ENCODE measurements around the gene S100A9. TPM values are rescaled to one million over a fixed set of nuclear protein-coding genes. Genes with fewer than 3 reads are reported as not detected.

Gene S100A9
- total and polyA plus RNA-seq, 2 of the 4 experiments (the other 2 are of a cell fraction), result not detected

DNA sequence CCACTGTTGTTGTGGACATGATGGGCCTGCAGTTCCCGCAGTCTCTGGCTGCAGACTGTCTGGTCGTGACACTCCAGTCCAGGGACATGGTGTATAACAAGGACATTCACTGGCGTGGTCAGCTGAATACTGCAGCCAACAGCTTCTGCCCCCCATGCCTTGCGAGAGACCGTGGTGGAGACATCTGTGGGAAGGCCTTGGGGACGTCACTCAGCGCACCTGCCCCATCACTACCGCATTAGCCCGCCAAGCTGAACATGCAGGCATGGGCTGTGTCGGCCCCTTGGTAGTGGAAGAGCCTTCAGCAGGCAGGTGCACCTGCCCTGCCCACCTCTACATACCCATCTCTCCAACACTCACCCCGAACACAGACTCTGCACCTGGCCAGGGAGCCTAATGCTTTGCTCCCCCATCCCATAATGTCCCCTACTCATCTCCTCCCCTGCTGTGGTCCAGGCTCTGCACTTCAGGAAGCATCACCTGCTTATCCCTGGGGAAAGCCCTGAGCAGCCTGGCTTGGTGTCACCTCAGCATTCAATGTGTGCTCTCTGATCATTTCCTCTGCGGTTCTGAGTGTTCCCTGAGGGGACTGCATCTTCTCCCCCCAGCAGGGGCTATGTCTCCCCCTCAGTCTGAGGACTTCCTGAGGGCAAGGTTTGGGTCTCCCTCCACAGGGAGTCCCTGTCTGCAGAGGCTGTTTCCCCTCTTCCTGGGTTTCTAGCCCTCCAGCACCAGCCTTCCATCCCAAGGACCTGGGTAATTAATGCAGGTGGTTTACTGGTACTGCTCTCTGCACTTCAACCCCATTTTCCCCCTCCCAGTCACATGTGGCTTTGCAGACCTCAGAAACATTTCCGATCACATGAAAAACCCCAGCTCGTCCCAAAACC lies 12.2 kb upstream of the S100A9 start:
- ATAC-seq (ENCODE audit: low read depth), result no peak
- DNase-seq, result no peak
- in situ Hi-C loops (cut with MboI; ENCODE audit: low sequenced_read_pairs), result no loop called here
- H3K56ac ChIP-seq (ENCODE audit: extremely low read depth, insufficient read depth, low read length), result no peak overlapping the region
- H2BK5ac ChIP-seq (ENCODE audit: low read depth, low read length, poor library complexity, severe bottlenecking), result no peak overlapping the region
- no peaks in the 10 kb centered on the region for H3K9me1 ChIP-seq (ENCODE audit: insufficient read depth, low read length)
- H3K27me3 ChIP-seq (ENCODE audit: control insufficient read depth, insufficient read depth, low read length), result peaks cover 4% of the 10 kb centered on the region; the same call in 1 of the 2 replicates
- H3K79me1 ChIP-seq (ENCODE audit: low read depth in 1 of 2, low read length in 2 of 2), result no peaks in the 10 kb centered on the region
- H3K9ac ChIP-seq (ENCODE audit: low read depth, low read length), result no peak overlapping the region
- no peak overlapping the region for H3K18ac ChIP-seq (ENCODE audit: low read depth, low read length)
- no peak overlapping the region for H3K14ac ChIP-seq (replicated peaks; ENCODE audit: low read depth, low read length)
- no peak overlapping the region for H3K27ac ChIP-seq (ENCODE audit: insufficient read depth, low read length)
- no peak overlapping the region for H3K4me2 ChIP-seq (ENCODE audit: low read depth, low read length)
- intact Hi-C loops (cut with micrococcal nuclease), result no loop called here
- H3K9me3 ChIP-seq (ENCODE audit: control insufficient read depth, insufficient read depth, low read length), result no peaks in the 10 kb centered on the region
- no peak overlapping the region for H2AK5ac ChIP-seq (ENCODE audit: low read depth, low read length)
- ChIA-PET POLR2A (ENCODE audit: unreplicated experiment) (no interaction called here), CTCF (interaction anchor here (1.1 kb wide), 1 partner anchor 150 kb away, joined by 3 read pairs; no protein-coding TSS in a partner anchor)
- H3K23ac ChIP-seq (ENCODE audit: low read depth, low read length), result no peak overlapping the region
- no peak overlapping the region for H3K4me3 ChIP-seq (ENCODE audit: insufficient read depth, low read depth, low read length)
- no peak overlapping the region for H2AK9ac ChIP-seq (replicated peaks; ENCODE audit: low read depth, low read length, poor library complexity)
- H4K5ac ChIP-seq (ENCODE audit: low read depth, low read length), result no peak overlapping the region
- no peak overlapping the region for H4K91ac ChIP-seq (ENCODE audit: insufficient read depth, low read depth, low read length)
- H4K20me1 ChIP-seq (ENCODE audit: insufficient read depth, low read length), result no peaks in the 10 kb centered on the region
- H3K4ac ChIP-seq (ENCODE audit: low read depth, low read length), result no peak overlapping the region
- H2AFZ ChIP-seq (replicated peaks; ENCODE audit: low read length, poor library complexity), result no peak overlapping the region
- dilution Hi-C loops (cut with HindIII; ENCODE audit: low sequenced_read_pairs, unreplicated experiment), result no loop called here
- no peak overlapping the region for H2BK15ac ChIP-seq (ENCODE audit: low read depth, low read length)
- no peak overlapping the region for H2BK120ac ChIP-seq (ENCODE audit: low read depth, low read length)
- no peak overlapping the region for H2BK20ac ChIP-seq (ENCODE audit: low read depth, low read length)
- no peak overlapping the region for H4K8ac ChIP-seq (ENCODE audit: low read depth in 2 of 2, low read length in 2 of 2)
- H3K36me3 ChIP-seq (ENCODE audit: control insufficient read depth, insufficient read depth, low read length), result no peaks in the 10 kb centered on the region
- no TSS peak for BruUV-seq (replicated peaks)
- WGBS, 2 experiments (ENCODE audit: extremely low coverage in 2 of 2, insufficient read length in 1 of 2), result 64% methylated on average over 3 of the region's 14 CpGs; no CpG with 5 or more reads in 1 of the 2 experiments
- no peaks in the 10 kb centered on the region for H3K4me1 ChIP-seq (ENCODE audit: control insufficient read depth, insufficient read depth, low read length)
- TF ChIP-seq BHLHE40 (IDR thresholded peaks at IDR 0.05; ENCODE audit: low read depth, low read length) (no peak), MAFK (IDR thresholded peaks at IDR 0.05; ENCODE audit: low read depth, low read length) (no peak), POLR2A (IDR thresholded peaks at IDR 0.05; ENCODE audit: low read depth, low read length) (no peak), RAD21 (IDR thresholded peaks at IDR 0.05; ENCODE audit: low read length) (no peak), MAZ (IDR thresholded peaks at IDR 0.05; ENCODE audit: borderline replicate concordance, low read depth, low read length) (no peak), FOS (IDR thresholded peaks at IDR 0.05; ENCODE audit: low read depth, low read length) (no peak), MXI1 (IDR thresholded peaks at IDR 0.05; ENCODE audit: borderline replicate concordance, low read depth, low read length) (no peak), RFX5 (IDR thresholded peaks at IDR 0.05; ENCODE audit: low read depth, low read length) (no peak), CHD1 (IDR thresholded peaks at IDR 0.05; ENCODE audit: low read depth, low read length) (no peak), RCOR1 (IDR thresholded peaks at IDR 0.05; ENCODE audit: insufficient replicate concordance, low read length) (no peak), SMC3 (IDR thresholded peaks at IDR 0.05; ENCODE audit: low read depth, low read length) (no peak), CEBPB (IDR thresholded peaks at IDR 0.05; ENCODE audit: low read depth, low read length) (no peak), NFE2L2 (IDR thresholded peaks at IDR 0.05; ENCODE audit: low read depth, low read length) (no peak)
- TF ChIP-seq, protein P1, sequence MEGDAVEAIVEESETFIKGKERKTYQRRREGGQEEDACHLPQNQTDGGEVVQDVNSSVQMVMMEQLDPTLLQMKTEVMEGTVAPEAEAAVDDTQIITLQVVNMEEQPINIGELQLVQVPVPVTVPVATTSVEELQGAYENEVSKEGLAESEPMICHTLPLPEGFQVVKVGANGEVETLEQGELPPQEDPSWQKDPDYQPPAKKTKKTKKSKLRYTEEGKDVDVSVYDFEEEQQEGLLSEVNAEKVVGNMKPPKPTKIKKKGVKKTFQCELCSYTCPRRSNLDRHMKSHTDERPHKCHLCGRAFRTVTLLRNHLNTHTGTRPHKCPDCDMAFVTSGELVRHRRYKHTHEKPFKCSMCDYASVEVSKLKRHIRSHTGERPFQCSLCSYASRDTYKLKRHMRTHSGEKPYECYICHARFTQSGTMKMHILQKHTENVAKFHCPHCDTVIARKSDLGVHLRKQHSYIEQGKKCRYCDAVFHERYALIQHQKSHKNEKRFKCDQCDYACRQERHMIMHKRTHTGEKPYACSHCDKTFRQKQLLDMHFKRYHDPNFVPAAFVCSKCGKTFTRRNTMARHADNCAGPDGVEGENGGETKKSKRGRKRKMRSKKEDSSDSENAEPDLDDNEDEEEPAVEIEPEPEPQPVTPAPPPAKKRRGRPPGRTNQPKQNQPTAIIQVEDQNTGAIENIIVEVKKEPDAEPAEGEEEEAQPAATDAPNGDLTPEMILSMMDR (conservative IDR thresholded peaks at IDR 0.05; ENCODE audit: low read depth, low read length), result no peak
- TF ChIP-seq, protein P2, sequence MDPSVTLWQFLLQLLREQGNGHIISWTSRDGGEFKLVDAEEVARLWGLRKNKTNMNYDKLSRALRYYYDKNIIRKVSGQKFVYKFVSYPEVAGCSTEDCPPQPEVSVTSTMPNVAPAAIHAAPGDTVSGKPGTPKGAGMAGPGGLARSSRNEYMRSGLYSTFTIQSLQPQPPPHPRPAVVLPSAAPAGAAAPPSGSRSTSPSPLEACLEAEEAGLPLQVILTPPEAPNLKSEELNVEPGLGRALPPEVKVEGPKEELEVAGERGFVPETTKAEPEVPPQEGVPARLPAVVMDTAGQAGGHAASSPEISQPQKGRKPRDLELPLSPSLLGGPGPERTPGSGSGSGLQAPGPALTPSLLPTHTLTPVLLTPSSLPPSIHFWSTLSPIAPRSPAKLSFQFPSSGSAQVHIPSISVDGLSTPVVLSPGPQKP (IDR thresholded peaks at IDR 0.05; ENCODE audit: borderline replicate concordance, low read depth, low read length), result no peak
